Spleen (tissue), 11 donors: ENCODE data around the gene ENSA. TPM values are rescaled to one million over a fixed set of nuclear protein-coding genes. Genes with fewer than 3 reads are reported as not detected.

Experiments used
- DNase-seq: peaks from one replicate; pipeline ENCODE4 v3.0.0-alpha.2; 2020
- H3K27ac ChIP-seq, 8 donors: fragments of 200-600 bp; sonication (generic) in 7 of 8; 1 replicate in 4 of 8; 2 replicates in 4 of 8; pipeline versions ENCODE4 v1.5.0 to v1.8.0; 2016 to 2021; ENCODE audit warnings: inconsistent platforms in 4 of 8, mild to moderate bottlenecking in 4 of 8, moderate library complexity in 1 of 8
- H3K27me3 ChIP-seq, 7 donors: fragments of 200-600 bp; sonication (generic) in 6 of 7; replicated peaks in 1 of 7; 1 replicate in 4 of 7; 2 replicates in 3 of 7; pipeline versions ENCODE4 v1.5.0 to v1.8.0; 2016 to 2021; ENCODE audit warnings: inconsistent platforms in 3 of 7, mild to moderate bottlenecking in 1 of 7
- H3K36me3 ChIP-seq, 6 donors: fragments of 200-600 bp; sonication (generic) in 5 of 6; 1 replicate in 4 of 6; 2 replicates in 2 of 6; pipeline versions ENCODE4 v1.5.0 to v1.8.0; 2016 to 2021; ENCODE audit warnings: inconsistent platforms in 2 of 6
- H3K4me1 ChIP-seq, 6 donors: fragments of 200-600 bp; sonication (generic) in 5 of 6; 1 replicate in 3 of 6; 2 replicates in 3 of 6; pipeline versions ENCODE4 v1.5.0 to v1.8.0; 2016 to 2021; ENCODE audit warnings: inconsistent platforms in 3 of 6
- H3K4me3 ChIP-seq, 8 donors: fragments of 200-600 bp; sonication (generic) in 7 of 8; 1 replicate in 4 of 8; 2 replicates in 4 of 8; pipeline versions ENCODE4 v1.5.0 to v1.8.0; 2016 to 2021; ENCODE audit warnings: inconsistent platforms in 4 of 8, mild to moderate bottlenecking in 4 of 8, moderate library complexity in 2 of 8
- H3K9me3 ChIP-seq, 8 donors: fragments of 200-600 bp; sonication (generic) in 7 of 8; 1 replicate in 4 of 8; 2 replicates in 4 of 8; pipeline versions ENCODE4 v1.5.0 to v1.8.0; 2016 to 2021; ENCODE audit warnings: inconsistent platforms in 4 of 8
- POLR2A ChIP-seq, 3 donors: fragments of 450-650 bp; IDR thresholded peaks; one replicate each; pipeline ENCODE4 v1.5.1; 2017; ENCODE audit warnings: antibody characterized with exemption in 3 of 3, mild to moderate bottlenecking in 1 of 3
- POLR2AphosphoS5 ChIP-seq, 3 donors: sonication (generic); formaldehyde crosslinking; IDR thresholded peaks; one replicate each; pipeline ENCODE4 v1.5.1; 2017; ENCODE audit warnings: antibody characterized with exemption in 3 of 3
- WGBS, 5 donors: extraction: QIAGEN DNeasy Blood & Tissue Kit in 3 of 5; methylation state at CpG; one replicate each; pipeline versions ENCODE4 v1.1.5 to v1.1.7; 2013 to 2018; 5-methylcytosine and 5-hydroxymethylcytosine counted together
- intact Hi-C: fragments of 100-400 bp; cut with DNase I; formaldehyde crosslinking; loops from one replicate; pipeline ENCODE4 v1.15.0; 2023; ENCODE audit warnings: low total_unique reads
- polyA plus RNA-seq, 3 donors: library from polyadenylated mRNA; stranded (reverse); fragments of 200-250 nt; gene quantifications; one replicate each; pipeline ENCODE4 v1.2.1, GENCODE V29; 2013
- total RNA-seq, 7 donors: library from RNA; depleted of rRNA in 3 of 7; stranded (reverse); fragments of >200 nt in 3 of 7; fragmentation: NEBNext Ultra II Directional in 4 of 7; extraction: Animal tissue kit (Norgen Biotek cat#: 25700) in 4 of 7; gene quantifications; one replicate each; pipeline versions ENCODE4 v1.1.0 to v1.2.1, GENCODE V29; 2016 to 2021
- TF ChIP-seq, protein P1 (sequence below), 11 experiments: fragments of 200-600 bp in 7 of 11; fragments of 450-650 bp in 4 of 11; sonication (generic) in 4 of 11; IDR thresholded peaks in 8 of 11; conservative IDR thresholded peaks in 3 of 11; 1 replicate in 7 of 11; 2 replicates in 4 of 11; pipeline versions ENCODE4 v1.4.0 to v1.8.0; 2016 to 2021; ENCODE audit warnings: antibody characterized with exemption in 11 of 11, inconsistent platforms in 4 of 11, mild to moderate bottlenecking in 1 of 11
- donor health status: healthy with polysubstance abuse.
- donor health status: DM: no; HTN: no; CAD: no; lungs with moderate emphysema.
- donor health status: DM: no; HTN: no; CAD: no.
- donor health status: Bipolar disorder and iron deficiency.
- donor health status: healthy.
- donor health status: DM: no; HTN: no; CAD: no.
- donor health status: DM: yes; HTN: yes; CAD: no.

The ENSA gene
- total and polyA plus RNA-seq, 10 donors = 96.3 to 153 (median 126) TPM

GRCh38 chr1:150619576-150620509, 9.6 kb downstream of the ENSA start:
- TF ChIP-seq POLR2A (IDR thresholded peaks at IDR 0.05) = no peak
- TF ChIP-seq, protein P1, sequence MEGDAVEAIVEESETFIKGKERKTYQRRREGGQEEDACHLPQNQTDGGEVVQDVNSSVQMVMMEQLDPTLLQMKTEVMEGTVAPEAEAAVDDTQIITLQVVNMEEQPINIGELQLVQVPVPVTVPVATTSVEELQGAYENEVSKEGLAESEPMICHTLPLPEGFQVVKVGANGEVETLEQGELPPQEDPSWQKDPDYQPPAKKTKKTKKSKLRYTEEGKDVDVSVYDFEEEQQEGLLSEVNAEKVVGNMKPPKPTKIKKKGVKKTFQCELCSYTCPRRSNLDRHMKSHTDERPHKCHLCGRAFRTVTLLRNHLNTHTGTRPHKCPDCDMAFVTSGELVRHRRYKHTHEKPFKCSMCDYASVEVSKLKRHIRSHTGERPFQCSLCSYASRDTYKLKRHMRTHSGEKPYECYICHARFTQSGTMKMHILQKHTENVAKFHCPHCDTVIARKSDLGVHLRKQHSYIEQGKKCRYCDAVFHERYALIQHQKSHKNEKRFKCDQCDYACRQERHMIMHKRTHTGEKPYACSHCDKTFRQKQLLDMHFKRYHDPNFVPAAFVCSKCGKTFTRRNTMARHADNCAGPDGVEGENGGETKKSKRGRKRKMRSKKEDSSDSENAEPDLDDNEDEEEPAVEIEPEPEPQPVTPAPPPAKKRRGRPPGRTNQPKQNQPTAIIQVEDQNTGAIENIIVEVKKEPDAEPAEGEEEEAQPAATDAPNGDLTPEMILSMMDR (IDR thresholded peaks at IDR 0.05 in 8 of 11, conservative IDR thresholded peaks at IDR 0.05 in 3 of 11) = peak in 4 of 11 experiments; percentile 5 to 36 (median 21)
- peak in 1 of 3 donors; percentile 60 for TF ChIP-seq POLR2AphosphoS5 (IDR thresholded peaks at IDR 0.05)
- peak overlapping the region in 1 of 8 donors; percentile 4 for H3K4me3 ChIP-seq
- H3K4me1 ChIP-seq = peaks cover 20 to 93% (median 54%) of the 10 kb centered on the region in 6 donors
- no peaks in the 10 kb centered on the region for H3K27me3 ChIP-seq
- intact Hi-C loops = loop anchor here (2.0 to 5.0 kb wide), 2 partner anchors 38 to 59 kb away; no protein-coding TSS in a partner anchor
- no peak for DNase-seq
- H3K36me3 ChIP-seq = peaks cover 0 to 91% (median 44%) of the 10 kb centered on the region in 6 donors
- H3K27ac ChIP-seq = peak overlapping the region in 7 of 8 donors; percentile 0 to 97 (median 68)
- H3K9me3 ChIP-seq = no peaks in the 10 kb centered on the region
- WGBS, 5 donors = 33 to 49% (median 39%) methylated on average over 4 of the region's 4 CpGs

DNA sequence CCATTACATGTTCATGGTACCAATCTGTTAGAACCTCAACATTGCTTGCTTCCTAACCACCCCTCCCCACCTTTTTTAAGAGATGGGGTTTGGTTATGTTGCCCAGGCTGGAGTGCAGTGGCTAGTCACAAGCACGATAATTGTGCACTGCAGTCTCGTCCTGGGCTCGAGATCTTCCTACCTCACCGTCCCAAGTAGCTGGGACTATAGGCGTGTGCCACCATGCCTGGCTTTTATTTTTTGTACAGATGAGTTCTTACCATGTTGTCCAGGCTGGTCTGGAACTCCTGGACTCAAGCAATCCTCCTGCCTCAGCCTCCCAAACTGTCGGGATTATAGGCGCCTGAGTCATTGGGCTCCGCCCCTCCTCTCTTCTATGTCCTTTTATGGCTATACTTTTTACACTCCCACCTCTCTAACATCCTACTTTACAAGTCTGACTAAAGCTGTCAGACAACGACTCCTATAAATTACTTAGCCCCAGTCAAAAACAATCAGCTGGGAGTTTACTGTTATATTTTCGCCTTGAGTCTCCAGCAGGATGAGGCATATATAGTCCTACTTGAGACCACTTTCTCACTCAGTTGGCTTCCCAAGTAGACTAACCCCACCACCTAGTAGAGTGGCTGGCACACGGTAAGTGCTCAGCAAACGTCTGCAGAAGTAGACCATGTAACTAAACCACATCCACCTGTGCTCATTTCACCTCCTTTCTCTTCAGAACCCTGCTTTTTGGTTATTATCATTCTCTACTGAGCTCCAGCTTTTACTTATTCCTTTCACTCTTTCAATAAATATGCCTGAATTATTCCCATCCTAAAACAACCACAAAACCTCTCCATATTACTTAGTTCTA, 13.8 kb downstream of the ENSA start:
- Histone ChIP-seq H3K4me1 (peaks cover 38 to 94% (median 67%) of the 10 kb centered on the region in 6 donors), H3K27ac (peak overlapping the region in 7 of 8 donors; percentile 1 to 97 (median 90)), H3K27me3 (no peaks in the 10 kb centered on the region), H3K36me3 (peaks cover 0 to 54% (median 20%) of the 10 kb centered on the region in 6 donors), H3K4me3 (no peak overlapping the region), H3K9me3 (no peaks in the 10 kb centered on the region)
- 80 to 83% (median 83%) methylated on average over 12 of the region's 12 CpGs for WGBS, 5 donors
- TF ChIP-seq POLR2A (IDR thresholded peaks at IDR 0.05) (no peak), POLR2AphosphoS5 (IDR thresholded peaks at IDR 0.05) (no peak)
- TF ChIP-seq, protein P1 (IDR thresholded peaks at IDR 0.05 in 8 of 11, conservative IDR thresholded peaks at IDR 0.05 in 3 of 11) = no peak
- DNase-seq = no peak
- intact Hi-C loops = no loop called here

GRCh38 chr1:150613061-150613920, 16.1 kb downstream of the ENSA start:
- no peaks in the 10 kb centered on the region for H3K27me3 ChIP-seq
- 28 to 44% (median 36%) methylated on average over 12 of the region's 12 CpGs for WGBS, 5 donors
- peak overlapping the region in 2 of 8 donors; percentile 8 to 59 for H3K4me3 ChIP-seq
- DNase-seq = no peak
- peaks cover 25 to 91% (median 66%) of the 10 kb centered on the region in 6 donors for H3K4me1 ChIP-seq
- peak overlapping the region; percentile 61 to 97 (median 90) for H3K27ac ChIP-seq
- H3K9me3 ChIP-seq = no peaks in the 10 kb centered on the region
- intact Hi-C loops = no loop called here
- H3K36me3 ChIP-seq = peaks cover 0 to 40% (median 13%) of the 10 kb centered on the region in 6 donors
- TF ChIP-seq, protein P1 (IDR thresholded peaks at IDR 0.05 in 8 of 11, conservative IDR thresholded peaks at IDR 0.05 in 3 of 11) = peak in 1 of 11 experiments; percentile 14
- TF ChIP-seq POLR2A (IDR thresholded peaks at IDR 0.05) = no peak
- peak in 2 of 3 donors; percentile 35 to 89 for TF ChIP-seq POLR2AphosphoS5 (IDR thresholded peaks at IDR 0.05)
